H1 (cell line): ENCODE data around the gene OR52K2. TPM values are rescaled to one million over a fixed set of nuclear protein-coding genes. Genes with fewer than 3 reads are reported as not detected.

ENCODE experiments used
- CTCF ChIA-PET: fragments of 300-600 bp; sonication (Branson Sonifier 250); formaldehyde crosslinking; loops from one replicate; lab custom pipeline; 2021; ENCODE audit not compliant: partially characterized antibody; lab: Charles Lee
- POLR2A ChIA-PET: fragments of 300-600 bp; sonication (Branson Sonifier 250); formaldehyde crosslinking; loops from one replicate; lab custom pipeline; 2021; ENCODE audit warnings: inconsistent platforms; ENCODE audit not compliant: partially characterized antibody; lab: Charles Lee
- DNase-seq, 2 experiments: peaks; one replicate each; pipeline versions ENCODE4 v3.0.0 to v3.0.0-alpha.2; 2010 to 2022; ENCODE audit warnings: low spot score in 2 of 2, low read depth in 1 of 2, mixed read lengths in 1 of 2
- FAIRE-seq: peaks from 2 replicates; lab custom pipeline; 2011; peaks lifted over from hg19 to GRCh38; lab: Jason Lieb, UNC
- H2AFZ ChIP-seq: 2 replicates; pipeline ENCODE4 v1.8.1; 2012; ENCODE audit warnings: low read length, inconsistent platforms
- H2AK5ac ChIP-seq: 2 replicates; pipeline ENCODE4 v1.6.1; 2013; ENCODE audit warnings: low read depth, low read length
- H2BK120ac ChIP-seq: replicated peaks from 2 replicates; pipeline ENCODE3; 2013; ENCODE audit warnings: low read depth, low read length, inconsistent platforms
- H2BK12ac ChIP-seq: 2 replicates; pipeline ENCODE4 v1.6.1; 2013; ENCODE audit warnings: low read depth, low read length
- H2BK15ac ChIP-seq: 2 replicates; pipeline ENCODE4 v1.6.1; 2013; ENCODE audit warnings: low read length
- H2BK20ac ChIP-seq: 2 replicates; pipeline ENCODE4 v1.6.1; 2013; ENCODE audit warnings: low read length
- H2BK5ac ChIP-seq: 2 replicates; pipeline ENCODE4 v1.6.1; 2013; ENCODE audit warnings: low read depth, low read length
- H3K14ac ChIP-seq: 2 replicates; pipeline ENCODE4 v1.6.1; 2013; ENCODE audit warnings: inconsistent platforms; ENCODE audit not compliant: insufficient read length
- H3K18ac ChIP-seq: 2 replicates; pipeline ENCODE4 v1.6.1; 2013; ENCODE audit warnings: low read length; ENCODE audit errors: extremely low read depth
- H3K23ac ChIP-seq: 2 replicates; pipeline ENCODE4 v1.6.1; 2013; ENCODE audit warnings: inconsistent platforms; ENCODE audit not compliant: insufficient read length
- H3K23me2 ChIP-seq: 2 replicates; pipeline ENCODE4 v1.6.1; 2013; ENCODE audit warnings: low read depth, low read length
- H3K27ac ChIP-seq: 2 replicates; pipeline ENCODE4 v1.6.1; 2011; ENCODE audit warnings: low read depth, low read length, inconsistent platforms
- H3K27me3 ChIP-seq, 4 experiments: replicated peaks in 1 of 4; 1 replicate in 1 of 4; 2 replicates in 3 of 4; pipeline versions ENCODE4 v1.6.1 to v1.8.1; 2011 to 2013; ENCODE audit warnings: low read length in 3 of 4, mild to moderate bottlenecking in 3 of 4, inconsistent platforms in 2 of 4, mixed read lengths in 2 of 4, moderate library complexity in 1 of 4; ENCODE audit not compliant: control insufficient read depth in 3 of 4, insufficient read depth in 3 of 4; ENCODE audit errors: extremely low read depth in 1 of 4
- H3K36me3 ChIP-seq, 4 experiments: 2 replicates each; pipeline versions ENCODE4 v1.6.1 to v1.8.1; 2011 to 2013; ENCODE audit warnings: mild to moderate bottlenecking in 4 of 4, low read length in 3 of 4, moderate library complexity in 2 of 4, control low read depth in 1 of 4, inconsistent platforms in 1 of 4; ENCODE audit not compliant: insufficient read depth in 4 of 4, control insufficient read depth in 2 of 4
- H3K4ac ChIP-seq: replicated peaks from 2 replicates; pipeline ENCODE3; 2013; ENCODE audit warnings: low read length, low read depth, mixed read lengths, inconsistent platforms; ENCODE audit not compliant: insufficient read length
- H3K4me1 ChIP-seq, 4 experiments: replicated peaks in 1 of 4; 1 replicate in 1 of 4; 2 replicates in 3 of 4; pipeline versions ENCODE4 v1.6.1 to v1.8.1; 2011 to 2013; ENCODE audit warnings: low read length in 3 of 4, inconsistent platforms in 2 of 4, mixed read lengths in 1 of 4; ENCODE audit not compliant: insufficient read depth in 4 of 4, control insufficient read depth in 3 of 4
- H3K4me2 ChIP-seq, 2 experiments: 2 replicates each; pipeline versions ENCODE4 v1.6.1 to v1.8.1; 2011 to 2013; ENCODE audit warnings: low read depth in 2 of 2, low read length in 2 of 2, control low read depth in 1 of 2, inconsistent platforms in 1 of 2, mild to moderate bottlenecking in 1 of 2; ENCODE audit not compliant: insufficient read depth in 1 of 2
- H3K4me3 ChIP-seq, 4 experiments: fragments of 200-600, 300-600 bp in 1 of 4; sonication (generic), shearing (Covaris generic), sonication (Bioruptor Twin) in 1 of 4; 2 replicates each; pipeline versions ENCODE4 v1.5.1 to v1.8.1; 2011 to 2016; ENCODE audit warnings: low read length in 4 of 4, low read depth in 3 of 4, control low read depth in 2 of 4, inconsistent platforms in 2 of 4, mild to moderate bottlenecking in 2 of 4, mixed read lengths in 1 of 4, moderate library complexity in 1 of 4; ENCODE audit not compliant: insufficient read depth in 2 of 4; ENCODE audit errors: extremely low read depth in 1 of 4
- H3K56ac ChIP-seq: replicated peaks from 2 replicates; pipeline ENCODE3; 2013; ENCODE audit warnings: low read depth, mild to moderate bottlenecking, mixed read lengths, low read length, inconsistent platforms; ENCODE audit not compliant: insufficient read length
- H3K79me1 ChIP-seq: 2 replicates; pipeline ENCODE4 v1.6.1; 2013; ENCODE audit warnings: low read depth, low read length, control low read depth
- H3K79me2 ChIP-seq, 2 experiments: 2 replicates each; pipeline versions ENCODE4 v1.6.1 to v1.8.1; 2012 to 2013; ENCODE audit warnings: low read length in 2 of 2, mild to moderate bottlenecking in 2 of 2, inconsistent platforms in 1 of 2; ENCODE audit not compliant: insufficient read depth in 2 of 2, control insufficient read depth in 1 of 2
- H3K9ac ChIP-seq, 4 experiments: replicated peaks in 1 of 4; 1 replicate in 1 of 4; 2 replicates in 3 of 4; pipeline versions ENCODE4 v1.6.1 to v1.8.1; 2011 to 2013; ENCODE audit warnings: low read depth in 3 of 4, low read length in 3 of 4, control low read depth in 2 of 4, mild to moderate bottlenecking in 2 of 4, moderate library complexity in 2 of 4, inconsistent platforms in 1 of 4; ENCODE audit errors: extremely low read depth in 1 of 4
- H3K9me3 ChIP-seq, 2 experiments: 2 replicates each; pipeline versions ENCODE4 v1.6.1 to v1.8.1; 2012 to 2013; ENCODE audit warnings: mild to moderate bottlenecking in 2 of 2, moderate library complexity in 2 of 2, control low read depth in 1 of 2, inconsistent platforms in 1 of 2, low read depth in 1 of 2, low read length in 1 of 2, mixed read lengths in 1 of 2; ENCODE audit not compliant: insufficient read depth in 2 of 2
- H4K20me1 ChIP-seq, 2 experiments: replicated peaks in 1 of 2; 2 replicates each; pipeline versions ENCODE3 to v1.8.1; 2011 to 2013; ENCODE audit warnings: inconsistent platforms in 2 of 2, low read length in 2 of 2, mild to moderate bottlenecking in 1 of 2; ENCODE audit not compliant: insufficient read depth in 2 of 2, control insufficient read depth in 1 of 2
- H4K5ac ChIP-seq: 2 replicates; pipeline ENCODE4 v1.6.1; 2013; ENCODE audit warnings: low read length, low read depth, mixed read lengths, inconsistent platforms; ENCODE audit not compliant: insufficient read length
- H4K8ac ChIP-seq: 2 replicates; pipeline ENCODE4 v1.8.0; 2013; ENCODE audit warnings: mild to moderate bottlenecking, moderate library complexity, low read length, inconsistent platforms; ENCODE audit not compliant: insufficient read depth; ENCODE audit errors: extremely low read depth
- H4K91ac ChIP-seq: replicated peaks from 2 replicates; pipeline ENCODE3; 2013; ENCODE audit warnings: low read length, mixed read lengths, inconsistent platforms; ENCODE audit not compliant: insufficient read length
- BACH1 ChIP-seq: IDR thresholded peaks from 2 replicates; pipeline ENCODE4 v1.6.1; 2012; ENCODE audit warnings: low read length, improper control_type of control experiment
- EGR1 ChIP-seq: IDR thresholded peaks from 2 replicates; pipeline ENCODE4 v1.6.1; 2011; ENCODE audit warnings: low read depth, low read length, borderline replicate concordance
- RBBP5 ChIP-seq: IDR thresholded peaks from 2 replicates; pipeline ENCODE4 v1.7.1; 2012; ENCODE audit warnings: low read depth, mild to moderate bottlenecking, inconsistent platforms, low read length, moderate library complexity, borderline replicate concordance
- SP2 ChIP-seq: IDR thresholded peaks from 2 replicates; pipeline ENCODE4 v1.6.1; 2012; ENCODE audit warnings: mild to moderate bottlenecking, low read length, inconsistent platforms
- WGBS, 2 experiments: shearing (Covaris generic) in 1 of 2; methylation state at CpG; one replicate each; pipeline versions ENCODE4 v1.1.6 to v1.1.7; 2013 to 2015; ENCODE audit warnings: low lambda C conversion rate in 2 of 2, mixed read lengths in 2 of 2, inconsistent platforms in 1 of 2, low coverage in 1 of 2, missing lambda C conversion rate in 1 of 2; ENCODE audit not compliant: insufficient replicate concordance in 2 of 2, insufficient coverage in 1 of 2, insufficient read length in 1 of 2; ENCODE audit errors: extremely low coverage in 1 of 2, missing lambda C conversion rate in 1 of 2; 5-methylcytosine and 5-hydroxymethylcytosine counted together
- polyA plus RNA-seq, 7 experiments: library from polyadenylated mRNA; depleted of rRNA in 3 of 7; stranded (reverse) in 5 of 7; unstranded in 2 of 7; fragments of >200 nt in 5 of 7; fragments of 200-250 nt in 2 of 7; gene quantifications; 1 replicate in 5 of 7; 2 replicates in 1 of 7; 4 replicates in 1 of 7; pipeline versions ENCODE4 v1.2.1 to v1.2.3, GENCODE V29; 2011 to 2013; ENCODE audit warnings: missing spikeins in 2 of 7, mixed read lengths in 2 of 7
- total RNA-seq: library from RNA; stranded (reverse); fragmentation: NEBNext Ultra II Directional; extraction: Animal tissue kit (Norgen Biotek cat#: 25700); gene quantifications from 2 replicates; pipeline ENCODE4 v1.2.1, GENCODE V29; 2021
- TF ChIP-seq, protein P1 (sequence below): IDR thresholded peaks from 2 replicates; pipeline ENCODE4 v1.6.1; 2011; ENCODE audit warnings: low read length, improper control_type of control experiment
- TF ChIP-seq, protein P2 (sequence below): IDR thresholded peaks from 2 replicates; pipeline ENCODE4 v1.6.1; 2012; ENCODE audit warnings: inconsistent platforms

Gene OR52K2
- total and polyA plus RNA-seq, 2 of the 8 experiments (the other 6 are each of a cell fraction or from before 2014, with no cell fraction given) = not detected

DNA sequence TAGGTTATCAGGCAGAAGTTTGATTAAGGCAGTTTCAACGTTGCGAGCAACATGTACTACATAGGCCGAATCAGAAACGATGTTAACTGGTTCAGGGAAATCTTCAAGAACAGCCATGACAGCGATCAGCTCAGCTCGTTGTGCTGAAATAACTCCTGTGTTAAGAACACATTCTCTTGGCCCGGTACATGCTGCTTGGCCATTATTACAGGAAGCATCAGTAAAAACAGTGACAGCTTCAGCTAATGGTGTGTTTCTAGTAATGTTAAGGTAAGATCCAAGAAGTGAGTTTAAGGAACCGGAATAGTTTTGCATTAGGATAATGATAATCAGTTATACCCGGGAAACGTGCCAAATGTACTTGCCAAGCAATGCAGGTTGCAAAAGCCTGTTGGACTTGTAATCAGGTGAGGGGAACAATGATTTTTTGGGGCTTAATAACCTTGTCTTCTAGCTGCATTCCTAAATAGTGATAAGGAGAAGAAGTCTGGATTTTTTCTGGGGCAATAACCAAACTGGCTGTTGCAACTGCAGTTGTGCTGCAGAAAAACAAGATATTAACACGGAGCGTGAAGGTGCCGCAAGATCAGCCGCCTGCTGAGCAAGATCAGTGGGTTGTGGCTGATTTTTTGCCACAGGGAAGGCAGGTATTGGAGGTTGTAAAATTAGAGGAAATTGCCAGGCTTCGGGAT lies 47.6 kb downstream of the OR52K2 start:
- Histone ChIP-seq H3K4ac (no peak overlapping the region), H2BK15ac (no peak overlapping the region), H3K18ac (no peak overlapping the region), H2BK20ac (no peak overlapping the region), H3K9me3 (no peaks in the 10 kb centered on the region), H3K4me1 (no peaks in the 10 kb centered on the region), H2AFZ (no peak overlapping the region; the same call in 1 of the 2 replicates), H4K91ac (no peak overlapping the region), H2BK5ac (no peak overlapping the region), H3K14ac (no peak overlapping the region), H3K9ac (no peak overlapping the region), H3K4me3 (no peak overlapping the region), H3K27me3 (no peaks in the 10 kb centered on the region), H3K4me2 (no peak overlapping the region), H2AK5ac (no peak overlapping the region), H3K79me1 (no peaks in the 10 kb centered on the region), H4K5ac (no peak overlapping the region), H3K23me2 (no peaks in the 10 kb centered on the region), H3K56ac (no peak overlapping the region), H2BK120ac (no peak overlapping the region), H3K27ac (no peak overlapping the region), H3K79me2 (no peaks in the 10 kb centered on the region), H4K8ac (no peak overlapping the region), H2BK12ac (no peak overlapping the region), H4K20me1 (no peaks in the 10 kb centered on the region), H3K23ac (no peak overlapping the region), H3K36me3 (no peaks in the 10 kb centered on the region)
- WGBS, 2 experiments = 95% methylated on average over 15 of the region's 15 CpGs; no CpG with 5 or more reads in 1 of the 2 experiments
- ChIA-PET CTCF (interaction anchor here (0.8 to 7.2 kb wide), 3 partner anchors 283 to 312 kb away, joined by 3 to 104 read pairs (median 3); no protein-coding TSS in a partner anchor), POLR2A (no interaction called here)
- no peak for TF ChIP-seq RBBP5
- no peak for TF ChIP-seq EGR1
- TF ChIP-seq, protein P1, sequence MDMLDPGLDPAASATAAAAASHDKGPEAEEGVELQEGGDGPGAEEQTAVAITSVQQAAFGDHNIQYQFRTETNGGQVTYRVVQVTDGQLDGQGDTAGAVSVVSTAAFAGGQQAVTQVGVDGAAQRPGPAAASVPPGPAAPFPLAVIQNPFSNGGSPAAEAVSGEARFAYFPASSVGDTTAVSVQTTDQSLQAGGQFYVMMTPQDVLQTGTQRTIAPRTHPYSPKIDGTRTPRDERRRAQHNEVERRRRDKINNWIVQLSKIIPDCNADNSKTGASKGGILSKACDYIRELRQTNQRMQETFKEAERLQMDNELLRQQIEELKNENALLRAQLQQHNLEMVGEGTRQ = no peak
- no peak for TF ChIP-seq SP2
- no peak for TF ChIP-seq BACH1
- TF ChIP-seq, protein P2, sequence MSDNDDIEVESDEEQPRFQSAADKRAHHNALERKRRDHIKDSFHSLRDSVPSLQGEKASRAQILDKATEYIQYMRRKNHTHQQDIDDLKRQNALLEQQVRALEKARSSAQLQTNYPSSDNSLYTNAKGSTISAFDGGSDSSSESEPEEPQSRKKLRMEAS = no peak
- no peak for DNase-seq
- no peak for FAIRE-seq
